Renal cortical epithelial cell (primary cell): ENCODE results near the gene NKRF. TPM values are rescaled to one million over a fixed set of nuclear protein-coding genes. Genes with fewer than 3 reads are reported as not detected.
"Not testable (repeated sequence)": the region's sequence is repeated elsewhere in the genome, so short reads cannot be mapped to it uniquely, and the experiment has no call there.

Experiments used
- DNase-seq: peaks from one replicate; pipeline ENCODE4 v3.0.0-alpha.2; 2011; ENCODE audit warnings: low read depth
- total RNA-seq: library from RNA; depleted of rRNA; stranded (reverse); fragments of >200 nt; gene quantifications from 2 replicates; pipeline ENCODE4 v1.2.3, GENCODE V29; 2014

Gene NKRF
- total RNA-seq, result 4.9 and 16.6 TPM in 2 replicates

GRCh38 chrX:119606280-119607017, at the start of gene NKRF:
NKRF (minus strand) TSS chrX:119606424.
- peak; percentile 85 for DNase-seq

GRCh38 chrX:119655125-119655524, 48.9 kb upstream of the NKRF start:
- DNase-seq, result peak; percentile 42

- DNase-seq, result no peak
These were observed 47.9 kb upstream of the NKRF start for GRCh38 chrX:119654112-119654531.

GRCh38 chrX:119648421-119648775, 42.2 kb upstream of the NKRF start:
- DNase-seq, result no peak

- no peak for DNase-seq
These were observed 41.6 kb upstream of the NKRF start for GRCh38 chrX:119647552-119648420.

- no peak for DNase-seq
These were observed 40.9 kb upstream of the NKRF start for GRCh38 chrX:119647089-119647488.

GRCh38 chrX:119646515-119646914, 40.3 kb upstream of the NKRF start:
- no peak for DNase-seq

- DNase-seq, result no peak
These were observed 37.5 kb upstream of the NKRF start for GRCh38 chrX:119643696-119644095.

GRCh38 chrX:119640731-119641170, 34.5 kb upstream of the NKRF start:
- no peak for DNase-seq

- peak; percentile 37 for DNase-seq
These were observed 32.7 kb upstream of the NKRF start for GRCh38 chrX:119638725-119639471.

GRCh38 chrX:119637421-119637820, 31.2 kb upstream of the NKRF start:
- not testable (repeated sequence) for DNase-seq

GRCh38 chrX:119636419-119636818, 30.2 kb upstream of the NKRF start:
- DNase-seq, result no peak

- DNase-seq, result no peak
These were observed 29.6 kb upstream of the NKRF start for GRCh38 chrX:119635799-119636198.

- no peak for DNase-seq
These were observed 29.0 kb upstream of the NKRF start for GRCh38 chrX:119635179-119635578.

GRCh38 chrX:119625843-119626242, 19.6 kb upstream of the NKRF start:
- DNase-seq, result no peak

- no peak for DNase-seq
These were observed 18.9 kb upstream of the NKRF start for GRCh38 chrX:119624951-119625668.

GRCh38 chrX:119624417-119624816, 18.2 kb upstream of the NKRF start:
- no peak for DNase-seq

- DNase-seq, result peak; percentile 63
These were observed 16.4 kb upstream of the NKRF start for GRCh38 chrX:119622356-119623232.

- no peak for DNase-seq
These were observed 12.2 kb upstream of the NKRF start for GRCh38 chrX:119618439-119618838.

- peak; percentile 81 for DNase-seq
These were observed 11.4 kb upstream of the NKRF start for GRCh38 chrX:119617517-119618164.
